ENCODE results near the gene ZNF711. TPM values are rescaled to one million over a fixed set of nuclear protein-coding genes. Genes with fewer than 3 reads are reported as not detected.
A peak's percentile ranks its signal among the peaks of the same experiment; 100 is the strongest.

Gene ZNF711
- total RNA-seq (10 to 100 TPM; 53.1 to 69.8 TPM), polyA plus RNA-seq (ENCODE audit: insufficient read length in 2 of 2) (10 to 100 TPM; 70.5 to 96.5 TPM)
- long read RNA-seq, donor 1, transcript ZNF711-201 (10 exons, 2,887 nt) = major isoform, 5 of 21 reads
- long read RNA-seq, donor 1, partial matches to known transcripts = 16 of 21 reads
- long read RNA-seq, donor 1, other reads (novel, unspliced or antisense) = 0 of 21 reads
- long read RNA-seq, donor 2 = 0 reads
- long read RNA-seq, donor 3, partial matches to known transcripts = 8 of 10 reads
- long read RNA-seq, donor 3, other reads (novel, unspliced or antisense) = 0 of 10 reads
- long read RNA-seq, donor 4, partial matches to known transcripts = 38 of 42 reads
- long read RNA-seq, donor 4, other reads (novel, unspliced or antisense) = 0 of 42 reads

- Histone ChIP-seq H3K4me3 (ENCODE audit: low read depth, low read length) (peak within 1 kb of the TSS; percentile 58), H3K4me1 (ENCODE audit: control insufficient read depth, insufficient read depth, low read length) (no peaks in the 10 kb centered on the region), H3K27ac (ENCODE audit: low read depth, low read length) (peak within 1 kb of the TSS; percentile 95), H3K27me3 (ENCODE audit: control insufficient read depth, insufficient read depth, low read length) (no peaks in the 10 kb centered on the region), H3K9me3 (ENCODE audit: control insufficient read depth, insufficient read depth, low read length) (no peaks in the 10 kb centered on the region), H3K36me3 (ENCODE audit: control insufficient read depth, insufficient read depth, low read length) (no peaks in the 10 kb centered on the region)
- 15% methylated on average over 59 of the region's 65 CpGs for WGBS (ENCODE audit: insufficient coverage)
- DNase-seq (ENCODE audit: low read depth in 4 of 6, low spot score in 6 of 6) = peak; percentile 58 to 98 (median 81)
These were observed at the start of gene ZNF711, which contains the start of gene SATL1 for GRCh38 chrX:85243761-85244449. Gene ZNF711, plus strand, starts transcription at chrX:85243991. Its CDS starts 3,582 bp downstream, at chrX:85247573. Gene SATL1, minus strand, starts transcription at chrX:85243779. Its CDS starts 134,811 bp downstream, at chrX:85108968.

- Histone ChIP-seq H3K9me3 (ENCODE audit: control insufficient read depth, insufficient read depth, low read length) (no peaks in the 10 kb centered on the region), H3K27me3 (ENCODE audit: control insufficient read depth, insufficient read depth, low read length) (no peaks in the 10 kb centered on the region), H3K36me3 (ENCODE audit: control insufficient read depth, insufficient read depth, low read length) (no peaks in the 10 kb centered on the region), H3K4me3 (ENCODE audit: low read depth, low read length) (no peak overlapping the region), H3K4me1 (ENCODE audit: control insufficient read depth, insufficient read depth, low read length) (no peaks in the 10 kb centered on the region), H3K27ac (ENCODE audit: low read depth, low read length) (no peak overlapping the region)
- no peak for DNase-seq (ENCODE audit: low read depth in 4 of 6, low spot score in 6 of 6)
- no CpG with 5 or more reads among the region's 1 CpG for WGBS (ENCODE audit: insufficient coverage)
These were observed 47.5 kb upstream of the ZNF711 start for GRCh38 chrX:85196319-85196718.

- Histone ChIP-seq H3K36me3 (ENCODE audit: control insufficient read depth, insufficient read depth, low read length) (no peaks in the 10 kb centered on the region), H3K27me3 (ENCODE audit: control insufficient read depth, insufficient read depth, low read length) (peaks cover 2% of the 10 kb centered on the region), H3K4me3 (ENCODE audit: low read depth, low read length) (no peak overlapping the region), H3K9me3 (ENCODE audit: control insufficient read depth, insufficient read depth, low read length) (no peaks in the 10 kb centered on the region), H3K4me1 (ENCODE audit: control insufficient read depth, insufficient read depth, low read length) (no peaks in the 10 kb centered on the region), H3K27ac (ENCODE audit: low read depth, low read length) (no peak overlapping the region)
- DNase-seq (ENCODE audit: low read depth in 4 of 6, low spot score in 6 of 6) = no peak
- WGBS (ENCODE audit: insufficient coverage) = 82% methylated on average over 8 of the region's 8 CpGs
These were observed 40.3 kb upstream of the ZNF711 start for GRCh38 chrX:85203461-85203970.

DNA sequence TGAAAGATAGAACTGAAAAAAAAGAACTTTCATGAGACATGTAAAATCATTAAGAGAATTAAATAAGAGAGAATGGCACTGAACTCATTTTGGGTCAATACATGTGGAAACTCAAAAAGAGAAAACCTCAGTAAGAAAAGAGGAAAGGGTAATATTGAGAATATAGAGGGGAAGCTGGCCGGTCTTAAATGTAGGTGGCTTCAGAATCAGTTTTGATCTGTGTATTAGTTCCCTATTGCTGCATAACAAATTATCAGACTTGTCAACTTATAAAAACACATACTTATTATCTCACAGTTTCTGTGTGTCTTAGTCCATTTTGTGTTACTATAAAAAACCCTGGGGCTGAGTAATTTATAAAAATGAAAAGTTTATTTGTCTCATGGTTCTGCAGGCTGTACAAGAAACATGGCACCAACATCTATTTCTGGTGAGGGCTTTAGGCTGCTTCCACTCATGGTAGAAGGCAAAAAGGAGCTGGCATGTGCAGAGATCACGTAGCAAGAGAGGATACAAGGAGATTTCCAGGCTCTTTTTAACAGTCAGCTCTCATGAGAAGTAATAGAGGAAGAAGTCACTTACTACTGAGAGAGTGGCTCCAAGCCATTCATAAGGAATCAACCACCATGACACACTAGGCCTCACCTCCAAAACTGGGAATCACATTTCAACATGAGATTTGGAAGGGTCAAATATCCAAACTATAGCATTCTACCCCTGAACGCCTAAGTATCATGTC, 29.8 kb upstream of the ZNF711 start:
- 45% methylated on average over 1 of the region's 3 CpGs for WGBS (ENCODE audit: insufficient coverage)
- Histone ChIP-seq H3K36me3 (ENCODE audit: control insufficient read depth, insufficient read depth, low read length) (no peaks in the 10 kb centered on the region), H3K4me3 (ENCODE audit: low read depth, low read length) (no peak overlapping the region), H3K27me3 (ENCODE audit: control insufficient read depth, insufficient read depth, low read length) (no peaks in the 10 kb centered on the region), H3K4me1 (ENCODE audit: control insufficient read depth, insufficient read depth, low read length) (no peaks in the 10 kb centered on the region), H3K9me3 (ENCODE audit: control insufficient read depth, insufficient read depth, low read length) (no peaks in the 10 kb centered on the region), H3K27ac (ENCODE audit: low read depth, low read length) (no peak overlapping the region)
- no peak for DNase-seq (ENCODE audit: low read depth in 4 of 6, low spot score in 6 of 6)

DNA sequence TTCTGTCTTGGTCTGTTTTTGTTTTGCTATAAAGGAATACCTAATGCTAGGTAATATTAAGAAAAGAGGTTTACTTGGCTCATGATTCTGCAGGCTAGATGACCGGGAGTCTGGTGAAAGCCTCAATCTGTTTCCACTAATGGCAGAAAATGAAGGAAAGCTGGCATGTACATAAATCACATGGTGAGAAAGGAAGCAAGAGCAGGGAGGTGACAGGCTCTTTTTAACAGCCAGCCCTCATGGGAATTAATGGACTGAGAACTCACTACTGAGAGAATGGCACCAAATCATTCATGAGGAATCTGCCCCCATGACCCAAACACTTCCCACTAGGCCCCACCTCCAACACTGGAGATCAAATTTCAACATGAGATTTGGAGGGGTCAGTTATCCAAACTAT, 27.8 kb upstream of the ZNF711 start:
- Histone ChIP-seq H3K27ac (ENCODE audit: low read depth, low read length) (no peak overlapping the region), H3K36me3 (ENCODE audit: control insufficient read depth, insufficient read depth, low read length) (no peaks in the 10 kb centered on the region), H3K4me1 (ENCODE audit: control insufficient read depth, insufficient read depth, low read length) (no peaks in the 10 kb centered on the region), H3K4me3 (ENCODE audit: low read depth, low read length) (no peak overlapping the region), H3K27me3 (ENCODE audit: control insufficient read depth, insufficient read depth, low read length) (no peaks in the 10 kb centered on the region), H3K9me3 (ENCODE audit: control insufficient read depth, insufficient read depth, low read length) (no peaks in the 10 kb centered on the region)
- no peak for DNase-seq (ENCODE audit: low read depth in 4 of 6, low spot score in 6 of 6)
- 63% methylated on average over 1 of the region's 1 CpG for WGBS (ENCODE audit: insufficient coverage)

GRCh38 chrX:85221361-85221760, 22.4 kb upstream of the ZNF711 start:
- DNase-seq (ENCODE audit: low read depth in 4 of 6, low spot score in 6 of 6) = no peak
- WGBS (ENCODE audit: insufficient coverage) = no CpG with 5 or more reads among the region's 1 CpG
- H3K9me3 ChIP-seq (ENCODE audit: control insufficient read depth, insufficient read depth, low read length) = no peaks in the 10 kb centered on the region
- H3K36me3 ChIP-seq (ENCODE audit: control insufficient read depth, insufficient read depth, low read length) = no peaks in the 10 kb centered on the region
- H3K4me1 ChIP-seq (ENCODE audit: control insufficient read depth, insufficient read depth, low read length) = no peaks in the 10 kb centered on the region
- H3K27ac ChIP-seq (ENCODE audit: low read depth, low read length) = no peak overlapping the region
- no peaks in the 10 kb centered on the region for H3K27me3 ChIP-seq (ENCODE audit: control insufficient read depth, insufficient read depth, low read length)
- H3K4me3 ChIP-seq (ENCODE audit: low read depth, low read length) = no peak overlapping the region

GRCh38 chrX:85223359-85223758, 20.4 kb upstream of the ZNF711 start:
- DNase-seq (ENCODE audit: low read depth in 4 of 6, low spot score in 6 of 6) = no peak
- H3K4me1 ChIP-seq (ENCODE audit: control insufficient read depth, insufficient read depth, low read length) = no peaks in the 10 kb centered on the region
- WGBS (ENCODE audit: insufficient coverage) = 75% methylated on average over 2 of the region's 2 CpGs
- H3K36me3 ChIP-seq (ENCODE audit: control insufficient read depth, insufficient read depth, low read length) = no peaks in the 10 kb centered on the region
- no peaks in the 10 kb centered on the region for H3K27me3 ChIP-seq (ENCODE audit: control insufficient read depth, insufficient read depth, low read length)
- no peak overlapping the region for H3K4me3 ChIP-seq (ENCODE audit: low read depth, low read length)
- no peak overlapping the region for H3K27ac ChIP-seq (ENCODE audit: low read depth, low read length)
- no peaks in the 10 kb centered on the region for H3K9me3 ChIP-seq (ENCODE audit: control insufficient read depth, insufficient read depth, low read length)

DNA sequence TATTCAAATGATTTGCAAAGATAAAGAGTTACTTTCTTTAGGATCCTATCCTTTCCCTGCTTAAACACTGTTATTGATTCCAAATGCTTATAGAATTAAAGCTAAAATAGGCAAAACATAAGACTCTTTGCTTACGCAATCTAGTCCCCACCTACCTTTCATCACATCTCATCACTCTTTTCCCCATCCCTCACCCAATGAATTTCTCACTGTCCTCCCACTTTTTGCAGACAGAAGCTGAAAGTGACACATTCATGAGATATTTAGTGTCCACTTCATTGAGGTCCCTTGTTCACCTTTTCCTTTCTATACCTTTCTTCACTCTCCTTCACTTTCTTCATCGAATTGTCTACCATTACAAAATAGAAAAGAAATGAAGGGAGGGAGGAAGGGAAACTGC, 636 bp upstream of the ZNF711 start:
- H3K27ac ChIP-seq (ENCODE audit: low read depth, low read length) = peak overlapping the region; percentile 95

GRCh38 chrX:85244450-85245211, 840 bp downstream of the ZNF711 start:
- DNase-seq (ENCODE audit: low read depth in 4 of 6, low spot score in 6 of 6) = peak in 5 of 6 donors; percentile 30 to 84 (median 50)
- Histone ChIP-seq H3K4me1 (ENCODE audit: control insufficient read depth, insufficient read depth, low read length) (no peaks in the 10 kb centered on the region), H3K9me3 (ENCODE audit: control insufficient read depth, insufficient read depth, low read length) (no peaks in the 10 kb centered on the region), H3K4me3 (ENCODE audit: low read depth, low read length) (peak overlapping the region; percentile 58), H3K27me3 (ENCODE audit: control insufficient read depth, insufficient read depth, low read length) (no peaks in the 10 kb centered on the region), H3K36me3 (ENCODE audit: control insufficient read depth, insufficient read depth, low read length) (no peaks in the 10 kb centered on the region), H3K27ac (ENCODE audit: low read depth, low read length) (peak overlapping the region; percentile 95)
- WGBS (ENCODE audit: insufficient coverage) = 27% methylated on average over 17 of the region's 42 CpGs

More for the DNA sequence above, 636 bp upstream of the ZNF711 start:
- no peaks in the 10 kb centered on the region for H3K4me1 ChIP-seq (ENCODE audit: control insufficient read depth, insufficient read depth, low read length)
- no peak for DNase-seq (ENCODE audit: low read depth in 4 of 6, low spot score in 6 of 6)
- 50% methylated on average over 1 of the region's 2 CpGs for WGBS (ENCODE audit: insufficient coverage)
- no peaks in the 10 kb centered on the region for H3K36me3 ChIP-seq (ENCODE audit: control insufficient read depth, insufficient read depth, low read length)
- H3K27me3 ChIP-seq (ENCODE audit: control insufficient read depth, insufficient read depth, low read length) = no peaks in the 10 kb centered on the region
- H3K4me3 ChIP-seq (ENCODE audit: low read depth, low read length) = peak overlapping the region; percentile 58
- H3K9me3 ChIP-seq (ENCODE audit: control insufficient read depth, insufficient read depth, low read length) = no peaks in the 10 kb centered on the region

All from spinal cord (tissue), 10 donors.